ENCODE results near the gene CLIC4.
"Not testable (repeated sequence)": the region's sequence is repeated elsewhere in the genome, so short reads cannot be mapped to it uniquely, and the experiment has no call there.

Gene CLIC4

GRCh38 chr1:24823486-24823885, 78.2 kb downstream of the CLIC4 start:
- not testable (repeated sequence) for DNase-seq

- DNase-seq: no peak
Observed at GRCh38 chr1:24825174-24825573, 79.9 kb downstream of the CLIC4 start.

DNA sequence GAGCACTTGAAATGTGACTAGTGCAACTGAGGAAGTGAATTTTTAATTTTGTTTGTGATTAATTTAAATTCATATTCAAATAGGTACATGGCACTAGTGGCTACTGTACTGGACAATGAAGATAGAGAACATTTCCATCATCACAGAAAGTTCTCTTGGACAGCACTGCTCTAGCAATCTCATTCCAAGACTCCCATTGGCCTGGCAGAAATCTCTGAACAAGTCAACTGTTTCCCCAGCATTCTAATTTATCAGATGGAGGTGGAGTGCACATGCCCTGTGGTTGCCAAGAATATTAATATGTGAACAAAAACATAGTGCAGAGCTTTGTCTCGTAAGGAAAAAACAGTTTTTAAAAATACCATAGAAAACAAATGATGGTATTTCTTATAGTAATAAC, 81.3 kb downstream of the CLIC4 start:
- DNase-seq: no peak

GRCh38 chr1:24827379-24828135, 82.3 kb downstream of the CLIC4 start:
- no peak for DNase-seq

DNA sequence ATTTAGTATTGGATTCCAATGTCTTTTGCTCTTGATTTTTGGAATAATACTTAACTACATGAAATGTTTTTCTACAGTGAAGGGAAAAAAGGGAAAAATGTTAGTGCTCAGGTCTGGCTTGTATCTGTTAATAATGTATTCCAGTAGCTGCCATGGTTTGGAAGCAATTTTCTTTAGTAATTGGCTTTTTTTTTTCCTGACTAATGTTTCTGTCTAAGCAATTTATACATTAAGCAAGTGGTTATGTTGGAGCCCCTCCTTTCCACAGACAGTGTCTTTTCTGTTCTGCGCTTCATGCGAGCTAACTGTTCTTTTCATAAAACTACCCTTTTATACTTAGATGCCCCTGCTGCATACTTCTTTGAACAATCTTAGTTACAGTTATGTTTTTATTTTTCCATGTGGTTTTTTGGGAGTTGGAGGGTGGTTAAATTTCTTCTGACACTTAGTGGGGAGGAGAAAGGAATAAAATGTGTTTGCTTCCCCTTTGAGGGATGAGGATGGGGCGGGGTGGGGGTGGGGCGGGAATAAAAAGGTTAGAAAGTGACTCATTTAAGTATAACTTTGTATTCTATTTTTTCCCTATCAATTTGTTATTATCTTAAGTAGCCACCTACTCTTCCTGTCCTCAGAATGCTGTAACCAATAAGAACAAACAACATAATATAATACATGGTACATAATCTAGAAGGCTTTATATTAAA, 83.1 kb downstream of the CLIC4 start:
- no peak for DNase-seq

GRCh38 chr1:24828887-24829192, 83.6 kb downstream of the CLIC4 start:
- DNase-seq: no peak

GRCh38 chr1:24830680-24831272, 85.5 kb downstream of the CLIC4 start:
- DNase-seq: peak; percentile 64

GRCh38 chr1:24841593-24841992, 96.3 kb downstream of the CLIC4 start:
- no peak for DNase-seq

DNA sequence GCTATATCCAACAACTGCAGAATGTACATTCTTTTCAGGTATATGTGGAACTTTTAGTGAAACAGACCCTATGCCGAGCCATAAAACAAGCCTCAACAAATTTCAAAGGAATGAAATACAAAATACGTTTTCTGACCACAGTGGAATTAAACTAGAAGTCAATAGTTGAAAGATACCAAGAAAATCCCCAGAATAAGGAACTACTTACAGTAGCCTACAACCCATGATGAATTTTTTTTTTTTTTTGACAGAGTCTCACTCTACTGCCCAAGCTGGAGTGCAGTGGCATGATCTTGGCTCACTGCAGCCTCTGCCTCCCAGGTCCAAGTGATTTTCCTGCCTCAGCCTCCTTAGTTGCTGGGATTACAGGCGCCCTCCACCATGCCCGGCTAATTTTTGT, 101.4 kb downstream of the CLIC4 start:
- no peak for DNase-seq

GRCh38 chr1:24847995-24848881, 103.0 kb downstream of the CLIC4 start:
- DNase-seq: peak; percentile 90

DNA sequence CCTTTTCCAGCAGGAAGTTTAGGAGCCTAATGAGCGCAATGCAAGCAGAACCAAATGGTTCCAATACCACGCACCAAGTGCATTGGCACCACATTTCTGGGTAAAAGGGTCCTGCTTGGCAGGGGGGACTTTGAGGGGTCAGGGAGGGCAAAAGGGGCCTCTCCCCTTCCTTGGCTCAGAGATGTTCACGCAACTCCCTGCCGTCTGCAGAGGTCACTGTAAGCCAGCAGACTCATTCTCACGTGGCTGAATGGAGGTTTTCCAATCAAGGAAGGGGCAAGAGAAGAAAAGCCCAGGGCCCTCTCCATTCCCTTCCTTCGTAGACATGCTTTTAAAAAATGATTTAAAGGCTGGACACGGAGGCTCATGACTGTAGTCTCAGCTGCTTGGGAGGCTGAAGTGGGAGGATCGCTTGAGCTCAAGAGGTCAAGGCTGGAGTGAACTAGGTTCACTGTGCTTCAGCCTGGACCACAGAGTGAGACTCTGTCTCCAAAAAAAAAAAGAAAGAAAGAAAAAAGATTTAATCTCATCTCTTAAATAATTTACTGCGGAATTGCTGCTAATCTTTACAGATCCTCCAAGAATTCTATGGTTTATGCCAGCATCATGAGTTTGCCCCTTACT, 104.5 kb downstream of the CLIC4 start:
- DNase-seq: peak; percentile 47

DNA sequence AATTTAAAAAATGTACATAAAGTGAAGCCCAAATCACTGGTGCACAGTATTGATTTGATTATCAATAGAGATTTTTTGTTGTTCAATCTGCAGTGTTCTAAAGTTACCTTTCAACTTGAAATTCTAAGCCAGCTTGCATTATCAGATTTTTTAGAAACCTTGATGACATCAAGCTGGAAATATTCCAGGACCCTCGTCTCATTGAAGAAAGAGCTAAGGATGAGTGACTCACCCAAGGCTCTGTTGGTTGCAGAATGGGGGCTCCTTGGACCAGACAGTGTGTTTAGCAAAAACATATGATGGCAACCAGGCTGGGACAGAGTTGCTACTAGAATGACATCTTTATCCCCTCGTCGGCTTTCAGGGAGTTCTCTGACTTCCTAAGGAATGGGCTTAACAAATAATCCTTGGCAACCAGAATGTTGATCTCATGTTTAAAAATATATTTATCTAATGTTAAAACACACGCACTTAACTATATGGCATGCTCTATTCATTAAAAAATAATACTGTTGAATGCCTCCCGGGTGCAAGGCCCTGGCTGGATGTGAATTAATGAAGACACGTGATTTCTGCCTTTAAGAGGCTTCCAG, 105.2 kb downstream of the CLIC4 start:
- peak; percentile 67 for DNase-seq

DNA sequence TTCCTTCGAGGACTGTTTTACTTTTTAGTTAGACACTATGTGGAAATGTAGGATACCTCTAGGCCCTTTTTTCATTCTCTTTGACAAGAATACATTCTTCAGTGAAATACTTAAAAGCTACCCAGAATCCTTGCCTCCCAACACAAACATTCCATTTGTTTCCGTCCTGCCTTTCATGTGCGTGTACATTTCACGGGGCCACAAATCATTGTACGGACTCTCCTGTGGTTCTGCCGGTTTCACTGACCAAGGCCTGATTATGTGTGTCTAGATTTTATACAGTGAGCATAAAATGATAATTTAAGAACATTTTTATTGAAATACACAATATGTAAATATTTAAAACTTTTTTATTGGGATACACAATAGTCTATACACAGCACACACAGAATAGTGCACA, 108.4 kb downstream of the CLIC4 start:
- DNase-seq: no peak

DNA sequence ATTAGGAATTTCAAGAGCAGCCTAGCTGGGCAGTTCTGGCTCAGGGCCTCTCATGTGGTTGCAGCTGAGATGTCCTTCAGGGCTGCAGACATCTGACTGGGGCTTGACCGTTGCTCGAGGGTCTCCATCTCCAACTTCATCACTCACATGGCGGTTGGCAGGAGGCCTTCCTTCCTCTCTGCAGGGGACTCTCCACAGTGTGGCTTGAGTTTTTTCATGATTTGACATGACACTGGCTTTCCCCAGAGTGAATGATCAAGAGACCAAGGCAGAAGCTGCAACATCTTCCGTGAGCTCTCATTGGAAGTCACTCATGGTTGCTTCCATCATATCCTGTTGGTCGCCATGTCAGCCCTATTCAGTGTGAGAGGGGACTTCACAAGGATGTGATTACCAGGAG, 110.2 kb downstream of the CLIC4 start:
- no peak for DNase-seq

GRCh38 chr1:24856787-24857506, 111.7 kb downstream of the CLIC4 start:
- no peak for DNase-seq

GRCh38 chr1:24857507-24858133, 112.4 kb downstream of the CLIC4 start:
- DNase-seq: no peak

GRCh38 chr1:24858277-24858676, 113.0 kb downstream of the CLIC4 start:
- DNase-seq: no peak

GRCh38 chr1:24859063-24860010, 114.1 kb downstream of the CLIC4 start:
- no peak for DNase-seq

DNA sequence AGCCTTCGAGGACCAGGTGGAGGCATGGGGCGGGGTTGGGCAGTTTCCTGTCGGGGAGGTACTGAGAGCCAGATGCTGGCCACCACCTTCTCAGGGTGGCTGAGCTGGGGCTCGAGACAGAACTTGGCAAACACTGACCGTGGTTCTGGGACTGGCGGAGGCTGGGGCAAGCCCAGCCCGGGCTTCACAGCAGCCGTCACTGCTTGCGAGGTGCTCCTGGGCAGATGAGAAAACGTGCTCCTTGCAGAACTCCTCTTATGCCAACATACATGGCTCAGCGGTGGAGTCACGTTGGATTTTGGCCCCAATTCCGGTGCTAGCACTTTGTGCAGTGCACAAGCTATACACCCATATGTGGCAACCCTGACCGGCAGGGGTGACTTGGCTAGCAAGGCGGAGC, 115.6 kb downstream of the CLIC4 start:
- DNase-seq: no peak
